GM18511 (cell line): ENCODE data around the gene BARX2.

Experiments used
- ATAC-seq: cut with Tn5 transposase; IDR thresholded peaks from one replicate; pipeline ENCODE4 v1.9.1; 2021; ENCODE audit warnings: mild to moderate bottlenecking, moderate library complexity; ENCODE audit not compliant: unreplicated experiment

BARX2 gene

GRCh38 chr11:129373489-129373953, 2.1 kb upstream of the BARX2 start:
- ATAC-seq, result no peak

- no peak for ATAC-seq
These were observed 1.3 kb upstream of the BARX2 start for GRCh38 chr11:129374081-129374992.

GRCh38 chr11:129374993-129375750, 476 bp upstream of the BARX2 start:
- no peak for ATAC-seq

- ATAC-seq, result no peak
These were observed 1.2 kb downstream of the BARX2 start for GRCh38 chr11:129376658-129377341.

- no peak for ATAC-seq
These were observed 2.1 kb downstream of the BARX2 start for GRCh38 chr11:129377739-129378138.

- ATAC-seq, result no peak
These were observed 4.8 kb downstream of the BARX2 start for GRCh38 chr11:129380413-129380812.

GRCh38 chr11:129382583-129382982, 6.9 kb downstream of the BARX2 start:
- ATAC-seq, result no peak

- no peak for ATAC-seq
These were observed 7.4 kb downstream of the BARX2 start for GRCh38 chr11:129383060-129383459.

- no peak for ATAC-seq
These were observed 7.9 kb downstream of the BARX2 start for GRCh38 chr11:129383502-129383901.

GRCh38 chr11:129384415-129384814, 8.8 kb downstream of the BARX2 start:
- no peak for ATAC-seq

- no peak for ATAC-seq
These were observed 10.2 kb downstream of the BARX2 start for GRCh38 chr11:129385801-129386200.

- no peak for ATAC-seq
These were observed 11.2 kb downstream of the BARX2 start for GRCh38 chr11:129386795-129387397.

GRCh38 chr11:129387434-129387833, 11.8 kb downstream of the BARX2 start:
- ATAC-seq, result no peak

GRCh38 chr11:129388824-129389223, 13.2 kb downstream of the BARX2 start:
- no peak for ATAC-seq

GRCh38 chr11:129390303-129390821, 14.7 kb downstream of the BARX2 start:
- no peak for ATAC-seq

GRCh38 chr11:129391360-129391759, 15.7 kb downstream of the BARX2 start:
- ATAC-seq, result no peak

GRCh38 chr11:129391821-129392220, 16.2 kb downstream of the BARX2 start:
- ATAC-seq, result no peak

- no peak for ATAC-seq
These were observed 17.3 kb downstream of the BARX2 start for GRCh38 chr11:129392995-129393394.

- ATAC-seq, result no peak
These were observed 19.1 kb downstream of the BARX2 start for GRCh38 chr11:129394709-129395108.

GRCh38 chr11:129395432-129395831, 19.8 kb downstream of the BARX2 start:
- ATAC-seq, result no peak

- ATAC-seq, result no peak
These were observed 20.2 kb downstream of the BARX2 start for GRCh38 chr11:129395883-129396282.
